GM21367 (cell line): Measurements from ENCODE around the gene SRP14.
"Not testable (repeated sequence)": the region's sequence is repeated elsewhere in the genome, so short reads cannot be mapped to it uniquely, and the experiment has no call there.

ENCODE experiments used
- ATAC-seq: cut with Tn5 transposase; IDR thresholded peaks from one replicate; pipeline ENCODE4 v1.9.1; 2021; ENCODE audit not compliant: unreplicated experiment

SRP14 gene

GRCh38 chr15:40031300-40031699 is 7.7 kb downstream of the SRP14 start:
- ATAC-seq = no peak

- no peak for ATAC-seq
Measured at GRCh38 chr15:40029979-40030893, 8.7 kb downstream of the SRP14 start.

- no peak for ATAC-seq
Measured at GRCh38 chr15:40028853-40029252, 10.1 kb downstream of the SRP14 start.

GRCh38 chr15:40028193-40028592 is 10.8 kb downstream of the SRP14 start:
- ATAC-seq = no peak

- ATAC-seq = no peak
Measured at GRCh38 chr15:40016224-40016865, 22.6 kb downstream of the SRP14 start.

- ATAC-seq = no peak
Measured at GRCh38 chr15:40014390-40014789, 24.6 kb downstream of the SRP14 start.

GRCh38 chr15:40013372-40013771 is 25.6 kb downstream of the SRP14 start:
- not testable (repeated sequence) for ATAC-seq

- ATAC-seq = no peak
Measured at GRCh38 chr15:40011303-40011702, 27.7 kb downstream of the SRP14 start.

GRCh38 chr15:40010686-40011085 is 28.3 kb downstream of the SRP14 start:
- no peak for ATAC-seq

GRCh38 chr15:40008061-40008765 is 30.8 kb downstream of the SRP14 start:
- no peak for ATAC-seq

GRCh38 chr15:40006646-40007045 is 32.3 kb downstream of the SRP14 start:
- no peak for ATAC-seq

GRCh38 chr15:40006003-40006402 is 33.0 kb downstream of the SRP14 start:
- no peak for ATAC-seq

GRCh38 chr15:40003116-40003916 is 35.7 kb downstream of the SRP14 start:
- no peak for ATAC-seq

GRCh38 chr15:40002295-40002694 is 36.7 kb downstream of the SRP14 start:
- ATAC-seq = no peak

GRCh38 chr15:39999538-40000200 is 39.3 kb downstream of the SRP14 start:
- no peak for ATAC-seq

- ATAC-seq = no peak
Measured at GRCh38 chr15:39998511-39999077, 40.4 kb downstream of the SRP14 start.

GRCh38 chr15:39997639-39998038 is 41.3 kb downstream of the SRP14 start:
- no peak for ATAC-seq

GRCh38 chr15:39997031-39997430 is 42.0 kb downstream of the SRP14 start:
- ATAC-seq = no peak

- not testable (repeated sequence) for ATAC-seq
Measured at GRCh38 chr15:39996228-39996627, 42.8 kb downstream of the SRP14 start.

GRCh38 chr15:39992953-39993352 is 46.0 kb downstream of the SRP14 start:
- ATAC-seq = not testable (repeated sequence)
